Measurements from ENCODE around the gene THBS2.

- TF ChIP-seq GATA2 (IDR thresholded peaks at IDR 0.05; ENCODE audit: low read depth, low read length) (no peak), GATA3 (IDR thresholded peaks at IDR 0.05; ENCODE audit: low read depth, low read length) (no peak)
Observed at GRCh38 chr6:169249057-169249456, 4.6 kb downstream of the THBS2 start.

Data from SH-SY5Y (cell line).